ENCODE results near the gene NFS1.

GRCh38 chr20:35652641-35653429 lies 46.3 kb downstream of the NFS1 start:
- TF ChIP-seq POLR2AphosphoS5 (IDR thresholded peaks at IDR 0.05) (no peak), CTCF (IDR thresholded peaks at IDR 0.05) (no peak)
